ENCODE results near the gene PGM1. TPM values are rescaled to one million over a fixed set of nuclear protein-coding genes. Genes with fewer than 3 reads are reported as not detected.

Gene PGM1
- total RNA-seq, 1 donor, result 12.8 TPM

DNA sequence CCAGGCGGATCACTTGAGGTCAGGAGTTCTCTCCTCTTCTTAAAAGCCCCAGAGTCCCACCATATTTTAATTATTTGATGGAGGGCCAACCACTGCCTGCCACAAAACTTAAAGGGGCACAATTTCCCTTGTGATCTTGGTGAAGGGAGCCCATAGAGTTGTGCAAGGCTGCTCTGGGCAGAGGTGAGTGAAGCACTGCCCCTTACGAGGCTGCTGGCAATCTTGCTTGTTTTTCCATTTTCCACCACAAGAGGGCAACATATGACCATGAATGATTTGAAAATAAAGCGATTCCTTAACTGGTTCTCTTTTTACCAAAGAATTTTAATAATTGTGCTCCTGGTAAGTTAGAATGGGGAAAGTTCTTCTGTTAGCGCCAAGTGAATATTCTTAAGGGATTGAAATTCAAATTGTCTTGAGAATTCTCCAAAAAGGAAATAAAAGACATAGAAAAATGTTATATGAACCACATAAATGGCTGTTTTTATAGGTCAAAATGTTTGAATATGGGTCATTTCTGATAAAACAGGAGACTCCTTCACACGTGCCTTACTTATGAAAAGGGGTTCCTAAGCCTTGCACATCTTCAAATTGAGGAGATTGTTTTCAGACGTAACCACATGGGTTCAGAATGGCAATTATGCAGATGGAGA lies 22.7 kb downstream of the PGM1 start:
- Histone ChIP-seq H3K4me3 (ENCODE audit: low read length) (no peak overlapping the region), H3K4me1 (ENCODE audit: insufficient read depth, low read length) (no peaks in the 10 kb centered on the region), H3K9me3 (ENCODE audit: low read depth, low read length) (no peaks in the 10 kb centered on the region), H3K27me3 (ENCODE audit: insufficient read depth, low read length) (no peaks in the 10 kb centered on the region)

- no peaks in the 10 kb centered on the region for H3K27me3 ChIP-seq (ENCODE audit: insufficient read depth, low read length)
- H3K4me3 ChIP-seq (ENCODE audit: low read length), result no peak overlapping the region
- no peaks in the 10 kb centered on the region for H3K9me3 ChIP-seq (ENCODE audit: low read depth, low read length)
- H3K4me1 ChIP-seq (ENCODE audit: insufficient read depth, low read length), result no peaks in the 10 kb centered on the region
Measured at GRCh38 chr1:63617450-63617849, 24.2 kb downstream of the PGM1 start.

GRCh38 chr1:63618011-63618410 lies 24.8 kb downstream of the PGM1 start:
- no peaks in the 10 kb centered on the region for H3K9me3 ChIP-seq (ENCODE audit: low read depth, low read length)
- H3K4me3 ChIP-seq (ENCODE audit: low read length), result no peak overlapping the region
- no peaks in the 10 kb centered on the region for H3K27me3 ChIP-seq (ENCODE audit: insufficient read depth, low read length)
- no peaks in the 10 kb centered on the region for H3K4me1 ChIP-seq (ENCODE audit: insufficient read depth, low read length)

DNA sequence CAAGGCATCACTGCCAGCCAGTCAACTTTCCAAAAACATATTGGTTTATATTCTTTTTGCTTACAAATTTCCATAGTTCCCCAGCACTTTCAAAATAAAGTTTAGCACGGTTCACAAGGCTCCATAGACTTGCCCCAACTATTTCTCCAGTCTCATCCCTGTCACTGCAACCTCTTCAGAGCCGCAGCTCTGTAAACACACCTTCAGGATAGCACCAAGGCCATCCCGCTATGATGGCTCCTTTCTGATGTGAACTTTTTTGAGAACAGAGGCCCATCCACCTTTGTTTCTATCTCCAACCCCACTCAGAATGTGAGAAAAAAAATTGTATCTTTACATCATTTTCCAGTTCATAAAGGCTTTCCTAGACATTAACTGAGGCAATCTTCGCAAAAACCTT lies 26.3 kb downstream of the PGM1 start:
- no peaks in the 10 kb centered on the region for H3K9me3 ChIP-seq (ENCODE audit: low read depth, low read length)
- no peak overlapping the region for H3K4me3 ChIP-seq (ENCODE audit: low read length)
- no peaks in the 10 kb centered on the region for H3K4me1 ChIP-seq (ENCODE audit: insufficient read depth, low read length)
- H3K27me3 ChIP-seq (ENCODE audit: insufficient read depth, low read length), result no peaks in the 10 kb centered on the region

DNA sequence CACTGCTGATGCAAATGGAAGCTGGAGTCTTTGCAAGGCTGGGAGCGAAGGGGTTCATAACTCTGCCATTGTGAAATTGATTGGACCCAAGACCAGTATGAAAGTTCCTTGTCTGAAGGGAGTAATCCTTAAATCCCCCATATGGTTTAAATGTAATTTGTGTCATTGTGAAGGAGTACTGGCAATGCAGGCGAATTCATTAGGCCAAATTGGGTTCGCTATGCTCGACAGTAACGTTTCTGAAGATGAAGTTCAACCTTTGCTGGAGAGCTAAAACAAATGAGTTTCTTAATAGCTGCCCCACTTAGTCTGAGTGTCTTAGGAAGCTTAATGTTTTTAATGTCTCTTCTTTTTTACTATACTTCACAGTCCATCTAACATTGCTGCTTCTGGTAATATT lies 27.5 kb downstream of the PGM1 start:
- Histone ChIP-seq H3K4me1 (ENCODE audit: insufficient read depth, low read length) (no peaks in the 10 kb centered on the region), H3K9me3 (ENCODE audit: low read depth, low read length) (no peaks in the 10 kb centered on the region), H3K27me3 (ENCODE audit: insufficient read depth, low read length) (no peaks in the 10 kb centered on the region), H3K4me3 (ENCODE audit: low read length) (no peak overlapping the region)

- no peaks in the 10 kb centered on the region for H3K27me3 ChIP-seq (ENCODE audit: insufficient read depth, low read length)
- H3K9me3 ChIP-seq (ENCODE audit: low read depth, low read length), result no peaks in the 10 kb centered on the region
- H3K4me1 ChIP-seq (ENCODE audit: insufficient read depth, low read length), result peaks cover 3% of the 10 kb centered on the region
- no peak overlapping the region for H3K4me3 ChIP-seq (ENCODE audit: low read length)
Measured at GRCh38 chr1:63621075-63621474, 27.9 kb downstream of the PGM1 start.

GRCh38 chr1:63621698-63622097 lies 28.5 kb downstream of the PGM1 start:
- H3K27me3 ChIP-seq (ENCODE audit: insufficient read depth, low read length), result no peaks in the 10 kb centered on the region
- no peaks in the 10 kb centered on the region for H3K9me3 ChIP-seq (ENCODE audit: low read depth, low read length)
- H3K4me3 ChIP-seq (ENCODE audit: low read length), result no peak overlapping the region
- H3K4me1 ChIP-seq (ENCODE audit: insufficient read depth, low read length), result peaks cover 6% of the 10 kb centered on the region

- H3K4me1 ChIP-seq (ENCODE audit: insufficient read depth, low read length), result peaks cover 6% of the 10 kb centered on the region
- H3K9me3 ChIP-seq (ENCODE audit: low read depth, low read length), result no peaks in the 10 kb centered on the region
- no peak overlapping the region for H3K4me3 ChIP-seq (ENCODE audit: low read length)
- no peaks in the 10 kb centered on the region for H3K27me3 ChIP-seq (ENCODE audit: insufficient read depth, low read length)
Measured at GRCh38 chr1:63622849-63623566, 29.8 kb downstream of the PGM1 start.

GRCh38 chr1:63623952-63624351 lies 30.7 kb downstream of the PGM1 start:
- no peaks in the 10 kb centered on the region for H3K27me3 ChIP-seq (ENCODE audit: insufficient read depth, low read length)
- no peaks in the 10 kb centered on the region for H3K9me3 ChIP-seq (ENCODE audit: low read depth, low read length)
- H3K4me3 ChIP-seq (ENCODE audit: low read length), result no peak overlapping the region
- peaks cover 6% of the 10 kb centered on the region for H3K4me1 ChIP-seq (ENCODE audit: insufficient read depth, low read length)

- no peaks in the 10 kb centered on the region for H3K27me3 ChIP-seq (ENCODE audit: insufficient read depth, low read length)
Measured at GRCh38 chr1:63624911-63625310, 31.7 kb downstream of the PGM1 start.

DNA sequence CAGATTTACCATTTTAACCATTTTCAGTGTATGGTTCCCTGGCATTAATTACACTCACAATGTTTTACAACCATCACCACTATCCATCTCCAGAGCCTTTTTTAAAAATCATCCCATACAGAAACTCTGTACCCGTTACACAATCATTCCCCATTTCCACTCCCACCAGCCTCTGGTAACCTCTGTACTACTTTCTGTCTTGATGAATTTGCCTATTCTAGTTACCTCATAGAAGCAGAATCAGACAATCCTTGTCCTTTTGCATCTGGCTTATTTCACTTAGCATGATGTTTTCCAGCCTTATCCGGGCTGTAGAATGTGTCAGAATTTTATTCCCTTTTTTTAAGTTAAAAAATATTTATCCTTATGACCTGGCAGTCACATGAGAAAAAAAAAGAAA lies 33.0 kb downstream of the PGM1 start:
- no peaks in the 10 kb centered on the region for H3K27me3 ChIP-seq (ENCODE audit: insufficient read depth, low read length)
- H3K4me3 ChIP-seq (ENCODE audit: low read length), result no peak overlapping the region
- H3K9me3 ChIP-seq (ENCODE audit: low read depth, low read length), result no peaks in the 10 kb centered on the region
- H3K4me1 ChIP-seq (ENCODE audit: insufficient read depth, low read length), result peaks cover 6% of the 10 kb centered on the region

More at GRCh38 chr1:63624911-63625310, 31.7 kb downstream of the PGM1 start:
- Histone ChIP-seq H3K4me3 (ENCODE audit: low read length) (no peak overlapping the region), H3K4me1 (ENCODE audit: insufficient read depth, low read length) (peaks cover 6% of the 10 kb centered on the region), H3K9me3 (ENCODE audit: low read depth, low read length) (no peaks in the 10 kb centered on the region)

- no peaks in the 10 kb centered on the region for H3K9me3 ChIP-seq (ENCODE audit: low read depth, low read length)
- peaks cover 6% of the 10 kb centered on the region for H3K4me1 ChIP-seq (ENCODE audit: insufficient read depth, low read length)
- no peak overlapping the region for H3K4me3 ChIP-seq (ENCODE audit: low read length)
- no peaks in the 10 kb centered on the region for H3K27me3 ChIP-seq (ENCODE audit: insufficient read depth, low read length)
Measured at GRCh38 chr1:63628607-63629006, 35.4 kb downstream of the PGM1 start.

- Histone ChIP-seq H3K4me1 (ENCODE audit: insufficient read depth, low read length) (peaks cover 6% of the 10 kb centered on the region), H3K27me3 (ENCODE audit: insufficient read depth, low read length) (no peaks in the 10 kb centered on the region), H3K9me3 (ENCODE audit: low read depth, low read length) (no peaks in the 10 kb centered on the region), H3K4me3 (ENCODE audit: low read length) (no peak overlapping the region)
Measured at GRCh38 chr1:63630238-63630637, 37.0 kb downstream of the PGM1 start.

DNA sequence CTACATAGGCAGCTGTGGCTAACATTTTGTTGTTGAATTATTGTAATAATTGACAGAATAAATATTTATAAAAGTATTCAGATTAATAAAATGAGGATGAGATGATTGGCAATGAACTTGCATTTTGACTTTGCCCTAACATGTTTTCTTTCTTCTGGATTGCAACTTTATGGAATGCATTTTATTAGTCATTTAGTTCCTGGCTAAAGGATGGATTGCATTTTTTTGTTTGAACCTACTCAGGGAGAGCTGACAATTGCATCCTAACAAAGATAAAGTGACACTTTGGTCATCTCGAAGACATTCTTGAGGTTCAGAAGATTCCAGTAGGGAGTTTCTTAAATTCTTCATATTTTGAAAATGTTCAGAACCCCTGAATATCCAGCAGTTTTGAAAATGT lies 37.5 kb downstream of the PGM1 start:
- H3K27me3 ChIP-seq (ENCODE audit: insufficient read depth, low read length), result no peaks in the 10 kb centered on the region
- H3K4me1 ChIP-seq (ENCODE audit: insufficient read depth, low read length), result peaks cover 6% of the 10 kb centered on the region
- no peaks in the 10 kb centered on the region for H3K9me3 ChIP-seq (ENCODE audit: low read depth, low read length)
- no peak overlapping the region for H3K4me3 ChIP-seq (ENCODE audit: low read length)

- Histone ChIP-seq H3K4me1 (ENCODE audit: insufficient read depth, low read length) (no peaks in the 10 kb centered on the region), H3K9me3 (ENCODE audit: low read depth, low read length) (no peaks in the 10 kb centered on the region)
Measured at GRCh38 chr1:63632110-63632509, 38.9 kb downstream of the PGM1 start.

GRCh38 chr1:63633281-63633680 lies 40.1 kb downstream of the PGM1 start:
- no peak overlapping the region for H3K4me3 ChIP-seq (ENCODE audit: low read length)
- H3K4me1 ChIP-seq (ENCODE audit: insufficient read depth, low read length), result no peaks in the 10 kb centered on the region
- H3K27me3 ChIP-seq (ENCODE audit: insufficient read depth, low read length), result no peaks in the 10 kb centered on the region
- H3K9me3 ChIP-seq (ENCODE audit: low read depth, low read length), result no peaks in the 10 kb centered on the region

More at GRCh38 chr1:63632110-63632509, 38.9 kb downstream of the PGM1 start:
- Histone ChIP-seq H3K27me3 (ENCODE audit: insufficient read depth, low read length) (no peaks in the 10 kb centered on the region), H3K4me3 (ENCODE audit: low read length) (no peak overlapping the region)

Data from mononuclear cell (primary cell).